ENCODE results near the gene ADGRE2. TPM values are rescaled to one million over a fixed set of nuclear protein-coding genes. Genes with fewer than 3 reads are reported as not detected.

Gene ADGRE2
- total and polyA plus RNA-seq, 4 donors: 0.40 to 5.3 (median 1.2) TPM

GRCh38 chr19:14695471-14695870 lies 82.9 kb downstream of the ADGRE2 start:
- no peak for TF ChIP-seq EGR1 (IDR thresholded peaks at IDR 0.05; ENCODE audit: low read depth in 2 of 2)
- TF ChIP-seq RXRA (IDR thresholded peaks at IDR 0.05): no peak
- TF ChIP-seq TAF1 (conservative IDR thresholded peaks at IDR 0.05): no peak
- no peak for TF ChIP-seq RAD21 (IDR thresholded peaks at IDR 0.05)
- no peak for TF ChIP-seq MAX (IDR thresholded peaks at IDR 0.05)
- TF ChIP-seq ZBTB33 (IDR thresholded peaks at IDR 0.05): no peak
- no peak for TF ChIP-seq NR2F2 (IDR thresholded peaks at IDR 0.05)
- no peak for TF ChIP-seq ATF3 (IDR thresholded peaks at IDR 0.05)
- DNase-seq (ENCODE audit: low spot score): no peak
- Histone ChIP-seq H3K9me3 (ENCODE audit: control insufficient read depth in 4 of 4, low read length in 3 of 4) (no peaks in the 10 kb centered on the region), H3K27ac (ENCODE audit: low read depth in 1 of 2, low read length in 2 of 2) (no peak overlapping the region), H3K4me3 (ENCODE audit: low read depth in 1 of 3, low read length in 3 of 3) (no peak overlapping the region), H3K36me3 (ENCODE audit: control insufficient read depth in 4 of 4, insufficient read depth in 3 of 4, low read depth in 1 of 4, low read length in 3 of 4) (peaks cover 14 to 46% (median 33%) of the 10 kb centered on the region in 4 donors), H3K4me1 (ENCODE audit: control insufficient read depth in 4 of 4, insufficient read depth in 4 of 4, low read length in 3 of 4) (peaks cover 0 to 4% (median 2%) of the 10 kb centered on the region in 4 donors), H3K27me3 (ENCODE audit: control insufficient read depth in 4 of 4, insufficient read depth in 4 of 4, low read length in 3 of 4) (no peaks in the 10 kb centered on the region), H3K9ac (ENCODE audit: low read depth in 1 of 2, low read length in 2 of 2) (no peak overlapping the region)
- WGBS: 97% methylated on average over 5 of the region's 5 CpGs

- Histone ChIP-seq H3K27me3 (ENCODE audit: control insufficient read depth in 4 of 4, insufficient read depth in 4 of 4, low read length in 3 of 4) (no peaks in the 10 kb centered on the region), H3K9ac (ENCODE audit: low read depth in 1 of 2, low read length in 2 of 2) (no peak overlapping the region), H3K9me3 (ENCODE audit: control insufficient read depth in 4 of 4, low read length in 3 of 4) (no peaks in the 10 kb centered on the region), H3K4me3 (ENCODE audit: low read depth in 1 of 3, low read length in 3 of 3) (no peak overlapping the region), H3K27ac (ENCODE audit: low read depth in 1 of 2, low read length in 2 of 2) (no peak overlapping the region), H3K36me3 (ENCODE audit: control insufficient read depth in 4 of 4, insufficient read depth in 3 of 4, low read depth in 1 of 4, low read length in 3 of 4) (peaks cover 10 to 38% (median 27%) of the 10 kb centered on the region in 4 donors), H3K4me1 (ENCODE audit: control insufficient read depth in 4 of 4, insufficient read depth in 4 of 4, low read length in 3 of 4) (peaks cover 0 to 7% (median 4%) of the 10 kb centered on the region in 4 donors)
- TF ChIP-seq MAX (IDR thresholded peaks at IDR 0.05) (no peak), FOXA2 (IDR thresholded peaks at IDR 0.05) (no peak), SP1 (IDR thresholded peaks at IDR 0.05) (no peak), JUND (IDR thresholded peaks at IDR 0.05) (no peak), FOXA1 (IDR thresholded peaks at IDR 0.05) (no peak), EGR1 (IDR thresholded peaks at IDR 0.05; ENCODE audit: low read depth in 2 of 2) (no peak), YY1 (IDR thresholded peaks at IDR 0.05) (no peak), RXRA (IDR thresholded peaks at IDR 0.05) (no peak), HNF4G (IDR thresholded peaks at IDR 0.05) (no peak), HNF4A (conservative IDR thresholded peaks at IDR 0.05) (no peak), TAF1 (conservative IDR thresholded peaks at IDR 0.05) (no peak), RAD21 (IDR thresholded peaks at IDR 0.05) (no peak), ZBTB33 (IDR thresholded peaks at IDR 0.05) (no peak), GABPA (IDR thresholded peaks at IDR 0.05 in 1 of 2, conservative IDR thresholded peaks at IDR 0.05 in 1 of 2) (no peak), REST (IDR thresholded peaks at IDR 0.05) (no peak), CTCF (IDR thresholded peaks at IDR 0.05; ENCODE audit: low read depth, low read length, missing input control) (no peak), ATF3 (IDR thresholded peaks at IDR 0.05) (no peak), NR2F2 (IDR thresholded peaks at IDR 0.05) (no peak)
- 86% methylated on average over 13 of the region's 13 CpGs for WGBS
- no peak for DNase-seq (ENCODE audit: low spot score)
Observed at GRCh38 chr19:14694641-14695266, 83.6 kb downstream of the ADGRE2 start.
